Subcutaneous abdominal adipose tissue (tissue), 5 donors: ENCODE data around the gene OPHN1.
A peak's percentile ranks its signal among the peaks of the same experiment; 100 is the strongest.

Experiments used
- H3K27ac ChIP-seq: one replicate; pipeline ENCODE4 v1.7.0; 2013; ENCODE audit warnings: low read depth, mild to moderate bottlenecking, inconsistent platforms, low read length, moderate library complexity
- H3K27me3 ChIP-seq, 5 donors: one replicate each; pipeline ENCODE4 v1.7.0; 2013; ENCODE audit warnings: low read length in 5 of 5, inconsistent platforms in 1 of 5; ENCODE audit not compliant: control insufficient read depth in 5 of 5, insufficient read depth in 4 of 5
- H3K36me3 ChIP-seq, 5 donors: one replicate each; pipeline ENCODE4 v1.7.0; 2013; ENCODE audit warnings: low read length in 5 of 5; ENCODE audit not compliant: control insufficient read depth in 5 of 5, insufficient read depth in 5 of 5
- H3K4me1 ChIP-seq, 5 donors: one replicate each; pipeline ENCODE4 v1.7.0; 2013; ENCODE audit warnings: low read length in 5 of 5, mild to moderate bottlenecking in 3 of 5, moderate library complexity in 1 of 5; ENCODE audit not compliant: control insufficient read depth in 5 of 5, insufficient read depth in 5 of 5
- H3K4me3 ChIP-seq, 5 donors: one replicate each; pipeline ENCODE4 v1.7.0; 2013; ENCODE audit warnings: low read length in 5 of 5, low read depth in 1 of 5
- H3K9ac ChIP-seq, 5 donors: one replicate each; pipeline ENCODE4 v1.7.0; 2013; ENCODE audit warnings: low read length in 5 of 5, mild to moderate bottlenecking in 4 of 5, moderate library complexity in 3 of 5
- H3K9me3 ChIP-seq, 5 donors: one replicate each; pipeline ENCODE4 v1.7.0; 2013; ENCODE audit warnings: low read length in 5 of 5; ENCODE audit not compliant: control insufficient read depth in 5 of 5
- donor health status: healthy.
- donor health status: healthy.
- donor health status: healthy.
- donor health status: healthy.
- donor health status: healthy.

Gene OPHN1

DNA sequence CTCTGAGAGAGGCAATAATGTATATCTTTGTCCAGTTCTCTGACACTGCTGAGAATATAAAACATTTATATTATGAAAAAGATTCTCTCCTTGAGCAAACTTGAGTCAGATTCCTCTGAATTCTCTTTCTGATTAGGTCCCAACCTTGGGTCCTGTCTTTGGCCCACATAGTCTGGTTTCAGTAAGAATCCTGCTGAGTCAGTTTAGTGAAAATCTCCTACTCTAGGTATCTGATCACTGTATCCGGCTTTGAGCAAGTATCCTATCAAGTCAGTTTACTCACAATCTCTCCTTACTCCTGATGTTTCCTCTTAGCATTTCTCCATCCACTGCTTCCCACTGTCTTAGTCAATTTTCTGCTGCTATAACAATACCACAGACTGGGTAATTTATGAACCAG lies 253.9 kb downstream of the OPHN1 start:
- H3K27me3 ChIP-seq, result peaks cover 0 to 2% (median 0%) of the 10 kb centered on the region in 5 donors
- no peak overlapping the region for H3K9ac ChIP-seq
- H3K4me1 ChIP-seq, result no peaks in the 10 kb centered on the region
- no peaks in the 10 kb centered on the region for H3K9me3 ChIP-seq
- H3K4me3 ChIP-seq, result no peak overlapping the region
- H3K36me3 ChIP-seq, result no peaks in the 10 kb centered on the region
- no peak overlapping the region for H3K27ac ChIP-seq

DNA sequence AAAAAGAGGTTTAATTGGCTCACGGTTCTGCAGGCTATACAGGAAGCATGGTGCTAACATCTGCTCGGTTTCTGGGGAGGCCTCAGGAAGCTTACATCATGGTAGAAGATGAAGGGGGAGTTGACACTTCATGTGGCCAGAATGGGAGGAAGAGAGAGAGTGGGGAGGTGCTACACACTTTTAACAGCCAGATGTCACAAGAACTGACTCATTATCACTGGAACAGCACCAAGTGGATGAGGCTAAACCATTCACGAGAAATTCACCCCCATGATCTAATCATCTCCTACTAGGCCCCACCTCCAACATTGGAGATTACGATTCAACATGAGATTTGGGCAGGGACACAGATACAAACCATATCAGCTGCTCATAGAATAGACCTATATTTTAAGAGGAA lies 255.8 kb downstream of the OPHN1 start:
- Histone ChIP-seq H3K36me3 (no peaks in the 10 kb centered on the region), H3K27ac (no peak overlapping the region), H3K27me3 (peaks cover 0 to 3% (median 0%) of the 10 kb centered on the region in 5 donors), H3K9me3 (no peaks in the 10 kb centered on the region), H3K9ac (no peak overlapping the region), H3K4me3 (no peak overlapping the region), H3K4me1 (no peaks in the 10 kb centered on the region)

DNA sequence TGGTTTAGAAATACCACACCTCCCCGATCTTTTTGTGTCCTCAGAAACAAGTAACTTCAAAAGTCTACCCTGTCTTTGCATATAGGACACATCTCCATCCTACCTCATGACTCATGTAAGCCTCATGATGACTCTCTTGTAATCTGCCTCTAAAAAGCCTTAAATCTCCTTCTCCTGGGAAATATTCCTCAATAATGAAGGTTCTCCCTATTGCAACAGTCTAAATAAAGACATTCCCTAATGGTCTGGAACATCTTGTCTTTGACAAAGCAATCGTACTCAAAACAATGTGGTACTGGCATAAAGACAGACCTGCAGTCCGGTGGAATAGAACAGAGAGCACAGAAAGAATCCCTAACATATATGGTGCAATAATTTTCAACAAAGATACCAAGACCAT lies 257.7 kb downstream of the OPHN1 start:
- no peak overlapping the region for H3K9ac ChIP-seq
- H3K36me3 ChIP-seq, result no peaks in the 10 kb centered on the region
- H3K27me3 ChIP-seq, result peaks cover 0 to 3% (median 0%) of the 10 kb centered on the region in 5 donors
- no peaks in the 10 kb centered on the region for H3K9me3 ChIP-seq
- no peak overlapping the region for H3K4me3 ChIP-seq
- no peaks in the 10 kb centered on the region for H3K4me1 ChIP-seq
- no peak overlapping the region for H3K27ac ChIP-seq

DNA sequence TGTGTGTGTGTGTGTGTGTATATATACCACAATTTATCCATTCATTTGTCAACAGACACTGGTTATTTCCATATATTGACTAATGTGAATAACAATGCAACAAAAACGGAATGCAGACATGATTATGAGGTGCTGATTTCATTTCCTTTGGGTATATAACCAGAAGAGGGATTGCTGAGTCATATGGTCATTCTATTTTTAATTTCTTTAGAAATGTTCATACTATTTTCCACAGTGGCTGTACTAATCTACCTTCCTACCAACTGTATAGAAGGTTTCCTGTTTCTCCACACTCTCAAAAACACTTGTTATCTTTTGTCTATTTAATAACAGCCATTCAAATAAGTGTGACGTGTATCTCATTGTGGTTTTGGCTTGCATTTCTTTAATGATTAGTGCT lies 269.9 kb downstream of the OPHN1 start:
- H3K4me3 ChIP-seq, result no peak overlapping the region
- H3K9ac ChIP-seq, result no peak overlapping the region
- H3K4me1 ChIP-seq, result no peaks in the 10 kb centered on the region
- H3K36me3 ChIP-seq, result peaks cover 0 to 4% (median 0%) of the 10 kb centered on the region in 5 donors
- no peak overlapping the region for H3K27ac ChIP-seq
- H3K9me3 ChIP-seq, result no peaks in the 10 kb centered on the region
- H3K27me3 ChIP-seq, result peaks cover 0 to 6% (median 2%) of the 10 kb centered on the region in 5 donors

DNA sequence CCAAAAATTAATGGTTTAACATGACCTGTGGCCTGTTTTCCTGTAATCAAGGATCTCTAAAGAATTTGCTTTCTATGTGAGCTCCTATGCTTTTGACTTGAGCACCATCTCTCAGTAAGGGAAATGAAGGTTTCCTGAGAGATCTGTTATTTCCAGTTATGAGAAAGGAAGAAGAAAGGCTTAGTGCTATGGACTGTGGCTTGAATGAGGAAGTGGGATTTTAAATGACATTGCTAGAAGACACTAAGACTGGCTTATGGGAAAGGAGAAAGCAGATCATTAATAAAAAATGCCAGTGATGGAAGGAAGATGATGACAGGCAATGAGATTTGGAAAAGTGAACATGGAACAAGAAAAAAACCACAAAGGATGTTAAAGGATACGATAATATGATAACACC lies 285.4 kb downstream of the OPHN1 start:
- H3K27ac ChIP-seq, result no peak overlapping the region
- H3K9ac ChIP-seq, result no peak overlapping the region
- H3K4me3 ChIP-seq, result no peak overlapping the region
- H3K4me1 ChIP-seq, result no peaks in the 10 kb centered on the region
- no peaks in the 10 kb centered on the region for H3K36me3 ChIP-seq
- H3K27me3 ChIP-seq, result peaks cover 0 to 2% (median 0%) of the 10 kb centered on the region in 5 donors
- no peaks in the 10 kb centered on the region for H3K9me3 ChIP-seq

DNA sequence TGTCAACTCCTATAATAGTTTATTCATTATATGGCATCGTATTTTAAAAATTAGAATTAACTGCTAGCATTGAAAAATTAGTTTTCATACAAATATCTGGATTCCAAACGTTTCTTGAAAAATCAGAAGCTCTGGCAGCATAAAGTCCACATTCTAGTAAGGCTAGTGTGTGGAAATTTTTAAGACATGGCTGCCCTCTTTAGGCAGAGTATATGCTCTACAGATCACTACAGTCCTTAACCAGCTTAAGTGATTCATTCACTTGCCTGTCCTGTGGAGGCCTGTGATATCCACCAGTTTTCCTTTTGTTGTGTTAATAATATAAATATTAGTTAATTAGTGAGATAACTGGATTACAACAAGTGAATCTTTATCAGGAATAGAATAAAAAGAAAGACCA lies 287.2 kb downstream of the OPHN1 start:
- H3K9me3 ChIP-seq, result no peaks in the 10 kb centered on the region
- no peak overlapping the region for H3K9ac ChIP-seq
- H3K4me1 ChIP-seq, result no peaks in the 10 kb centered on the region
- no peaks in the 10 kb centered on the region for H3K36me3 ChIP-seq
- no peak overlapping the region for H3K4me3 ChIP-seq
- no peak overlapping the region for H3K27ac ChIP-seq
- no peaks in the 10 kb centered on the region for H3K27me3 ChIP-seq

DNA sequence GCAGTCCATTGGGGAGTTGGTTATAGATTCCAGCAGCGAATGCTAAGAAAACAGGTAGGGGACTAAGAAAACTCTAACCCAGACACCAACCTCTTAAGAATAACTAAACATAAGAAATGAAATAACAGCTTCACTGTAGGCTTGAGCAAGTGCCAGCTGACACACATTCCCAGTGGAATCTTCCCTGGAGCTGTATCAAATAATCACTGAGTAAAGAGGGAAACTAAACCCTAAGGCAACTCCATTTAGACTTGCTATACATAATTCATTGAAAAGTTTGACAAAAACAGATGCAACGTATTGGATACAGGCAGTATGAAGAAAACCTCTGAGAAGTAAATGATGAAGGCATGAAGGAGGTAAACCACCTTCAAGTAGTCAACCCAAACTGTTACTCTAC lies 293.5 kb downstream of the OPHN1 start:
- no peak overlapping the region for H3K27ac ChIP-seq
- H3K27me3 ChIP-seq, result peaks cover 0 to 4% (median 0%) of the 10 kb centered on the region in 5 donors
- H3K9ac ChIP-seq, result no peak overlapping the region
- no peak overlapping the region for H3K4me3 ChIP-seq
- H3K4me1 ChIP-seq, result peaks cover 0 to 2% (median 0%) of the 10 kb centered on the region in 5 donors
- no peaks in the 10 kb centered on the region for H3K9me3 ChIP-seq
- no peaks in the 10 kb centered on the region for H3K36me3 ChIP-seq

DNA sequence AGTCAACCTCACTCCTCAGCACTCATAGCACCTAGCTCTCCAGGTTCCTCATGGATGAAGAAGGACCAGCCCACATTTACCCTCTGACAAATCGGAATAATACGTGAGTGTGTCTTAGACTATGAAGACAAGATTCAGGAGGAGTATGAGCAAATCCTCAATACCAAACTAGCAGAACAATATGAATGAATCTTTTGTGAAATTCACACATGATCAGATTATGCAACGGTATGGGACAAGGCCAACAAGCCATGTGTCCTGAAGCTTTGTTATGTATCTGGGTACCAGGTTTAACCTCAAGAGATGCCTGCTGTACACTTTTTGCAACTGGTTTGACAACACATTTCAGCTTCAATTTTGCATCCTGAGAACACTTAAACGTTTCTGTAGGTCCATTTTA lies 300.1 kb downstream of the OPHN1 start:
- H3K4me1 ChIP-seq, result no peaks in the 10 kb centered on the region
- H3K9ac ChIP-seq, result no peak overlapping the region
- H3K4me3 ChIP-seq, result no peak overlapping the region

DNA sequence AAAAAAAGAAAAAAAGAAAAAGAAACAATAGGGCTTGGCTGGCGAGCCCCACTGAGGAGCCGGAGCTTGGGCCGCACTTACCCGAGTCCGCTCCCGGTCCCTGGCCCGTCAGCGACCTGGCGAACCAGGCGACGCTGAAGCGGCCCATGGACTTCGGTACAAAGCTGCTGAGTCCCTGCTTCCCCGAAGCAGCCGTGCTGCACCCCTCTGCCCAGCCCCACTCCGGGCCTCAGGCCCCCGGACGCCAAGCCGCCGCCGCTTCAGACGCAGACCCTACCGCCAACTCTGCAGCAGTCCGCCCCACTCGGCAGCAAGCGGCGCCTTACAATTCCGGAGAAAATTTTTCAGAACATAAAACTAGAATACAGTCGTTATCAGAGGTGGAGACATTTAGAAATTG lies 300.5 kb downstream of the OPHN1 start:
- H3K9ac ChIP-seq, result no peak overlapping the region

More for the DNA sequence above, 300.1 kb downstream of the OPHN1 start:
- no peaks in the 10 kb centered on the region for H3K36me3 ChIP-seq
- no peak overlapping the region for H3K27ac ChIP-seq
- H3K27me3 ChIP-seq, result no peaks in the 10 kb centered on the region
- H3K9me3 ChIP-seq, result no peaks in the 10 kb centered on the region

DNA sequence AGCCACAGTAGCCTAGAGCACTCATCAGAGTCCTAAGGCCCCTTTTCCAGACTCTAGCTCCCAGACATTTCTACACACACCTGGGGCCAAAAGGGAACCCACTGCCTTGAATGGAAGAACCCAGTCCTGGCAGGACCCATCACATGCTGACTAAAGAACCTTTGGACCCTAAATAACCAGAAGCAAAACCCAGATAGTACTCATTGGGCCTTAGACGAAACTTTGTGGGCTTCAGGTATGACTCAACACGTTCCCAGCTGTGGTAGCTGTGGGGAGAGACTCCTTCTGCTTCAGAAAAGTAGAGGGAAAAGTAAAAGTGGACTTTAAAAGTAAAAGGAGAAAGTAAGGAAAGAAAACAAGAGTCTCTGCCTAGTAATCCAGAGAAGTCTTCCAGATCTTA lies 311.5 kb downstream of the OPHN1 start:
- Histone ChIP-seq H3K4me3 (peak overlapping the region in 1 of 5 donors; percentile 15), H3K4me1 (peaks cover 0 to 4% (median 0%) of the 10 kb centered on the region in 5 donors), H3K9me3 (peaks cover 0 to 7% (median 2%) of the 10 kb centered on the region in 5 donors), H3K27me3 (peaks cover 0 to 5% (median 0%) of the 10 kb centered on the region in 5 donors), H3K9ac (no peak overlapping the region), H3K27ac (no peak overlapping the region), H3K36me3 (no peaks in the 10 kb centered on the region)

More for the DNA sequence above, 300.5 kb downstream of the OPHN1 start:
- no peaks in the 10 kb centered on the region for H3K36me3 ChIP-seq
- no peaks in the 10 kb centered on the region for H3K27me3 ChIP-seq
- no peak overlapping the region for H3K4me3 ChIP-seq
- no peaks in the 10 kb centered on the region for H3K4me1 ChIP-seq
- H3K27ac ChIP-seq, result no peak overlapping the region
- H3K9me3 ChIP-seq, result no peaks in the 10 kb centered on the region

DNA sequence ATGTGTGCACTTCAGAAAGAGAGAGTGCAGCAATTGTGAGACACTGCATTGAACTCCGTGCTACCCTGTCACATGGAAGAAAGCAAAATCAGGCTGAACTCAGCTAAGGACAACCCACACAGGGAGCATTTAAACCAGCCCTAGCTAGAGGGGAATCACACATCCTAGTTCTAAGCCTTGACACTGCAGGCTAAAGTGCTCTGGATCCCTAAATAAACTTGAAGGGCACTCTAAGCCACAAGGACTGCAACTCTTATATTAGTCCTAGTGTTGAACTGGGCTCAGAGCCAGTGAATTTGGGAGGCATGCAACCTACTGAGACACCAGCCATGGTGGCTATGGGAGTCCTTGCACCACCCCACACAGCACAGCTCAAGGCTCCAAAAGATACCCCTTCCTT lies 311.9 kb downstream of the OPHN1 start:
- peak overlapping the region in 1 of 5 donors; percentile 15 for H3K4me3 ChIP-seq
- H3K27me3 ChIP-seq, result peaks cover 0 to 5% (median 0%) of the 10 kb centered on the region in 5 donors
- no peaks in the 10 kb centered on the region for H3K36me3 ChIP-seq
- peaks cover 0 to 4% (median 0%) of the 10 kb centered on the region in 5 donors for H3K4me1 ChIP-seq
- no peak overlapping the region for H3K9ac ChIP-seq
- H3K27ac ChIP-seq, result no peak overlapping the region
- H3K9me3 ChIP-seq, result peaks cover 0 to 4% (median 0%) of the 10 kb centered on the region in 5 donors
